Measurements from ENCODE around the gene PLEKHA6.

The PLEKHA6 gene

DNA sequence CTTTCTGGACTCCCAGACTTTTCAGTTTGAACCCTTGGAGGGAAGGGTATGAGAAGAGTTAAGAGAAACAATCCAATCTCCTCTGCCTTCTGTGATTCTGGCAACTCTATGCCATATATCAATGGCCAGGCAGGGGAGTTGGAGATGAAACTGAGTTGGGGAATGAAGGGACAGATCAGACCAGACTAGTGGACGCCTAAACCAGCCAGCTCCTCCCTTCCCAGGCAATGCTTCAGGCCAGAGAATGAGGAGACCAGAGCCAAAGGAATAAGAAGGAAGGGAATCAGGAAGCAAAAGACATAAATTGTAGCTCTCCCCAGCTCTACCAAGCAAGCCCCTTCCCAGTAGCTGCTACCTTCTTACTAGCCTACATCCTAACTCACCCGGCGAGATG lies 22.7 kb downstream of the PLEKHA6 start:
- H3K9ac ChIP-seq (ENCODE audit: low read length), result no peak overlapping the region
- no peaks in the 10 kb centered on the region for H3K36me3 ChIP-seq (replicated peaks; ENCODE audit: insufficient read depth, low read length)
- H3K4me3 ChIP-seq (ENCODE audit: low read length), result no peak overlapping the region
- H2AFZ ChIP-seq (ENCODE audit: low read length), result no peak overlapping the region
- H3K4me2 ChIP-seq (ENCODE audit: low read depth, low read length), result no peak overlapping the region
- no peaks in the 10 kb centered on the region for H3K9me2 ChIP-seq (replicated peaks; ENCODE audit: insufficient read depth, low read length)
- no peaks in the 10 kb centered on the region for H3K27me3 ChIP-seq (replicated peaks; ENCODE audit: insufficient read depth, low read length)
- no peaks in the 10 kb centered on the region for H3K4me1 ChIP-seq (ENCODE audit: low read length)
- no peaks in the 10 kb centered on the region for H3K9me3 ChIP-seq (replicated peaks; ENCODE audit: insufficient read depth, low read length)
- H3F3A ChIP-seq (ENCODE audit: insufficient read depth, low read length), result no peaks in the 10 kb centered on the region
- no peak overlapping the region for H3K27ac ChIP-seq (ENCODE audit: low read length)
- no peak for DNase-seq
- TF ChIP-seq, protein P1, sequence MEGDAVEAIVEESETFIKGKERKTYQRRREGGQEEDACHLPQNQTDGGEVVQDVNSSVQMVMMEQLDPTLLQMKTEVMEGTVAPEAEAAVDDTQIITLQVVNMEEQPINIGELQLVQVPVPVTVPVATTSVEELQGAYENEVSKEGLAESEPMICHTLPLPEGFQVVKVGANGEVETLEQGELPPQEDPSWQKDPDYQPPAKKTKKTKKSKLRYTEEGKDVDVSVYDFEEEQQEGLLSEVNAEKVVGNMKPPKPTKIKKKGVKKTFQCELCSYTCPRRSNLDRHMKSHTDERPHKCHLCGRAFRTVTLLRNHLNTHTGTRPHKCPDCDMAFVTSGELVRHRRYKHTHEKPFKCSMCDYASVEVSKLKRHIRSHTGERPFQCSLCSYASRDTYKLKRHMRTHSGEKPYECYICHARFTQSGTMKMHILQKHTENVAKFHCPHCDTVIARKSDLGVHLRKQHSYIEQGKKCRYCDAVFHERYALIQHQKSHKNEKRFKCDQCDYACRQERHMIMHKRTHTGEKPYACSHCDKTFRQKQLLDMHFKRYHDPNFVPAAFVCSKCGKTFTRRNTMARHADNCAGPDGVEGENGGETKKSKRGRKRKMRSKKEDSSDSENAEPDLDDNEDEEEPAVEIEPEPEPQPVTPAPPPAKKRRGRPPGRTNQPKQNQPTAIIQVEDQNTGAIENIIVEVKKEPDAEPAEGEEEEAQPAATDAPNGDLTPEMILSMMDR (IDR thresholded peaks at IDR 0.05; ENCODE audit: low read length), result no peak
- TF ChIP-seq EZH2 (optimal IDR thresholded peaks at IDR 0.05; ENCODE audit: low read depth, low read length) (no peak), EZH2phosphoT487 (IDR thresholded peaks at IDR 0.05; ENCODE audit: low read length) (no peak)
- no peaks in the 10 kb centered on the region for H3K79me2 ChIP-seq (ENCODE audit: low read length)
- no peaks in the 10 kb centered on the region for H4K20me1 ChIP-seq (ENCODE audit: insufficient read depth, low read length)

DNA sequence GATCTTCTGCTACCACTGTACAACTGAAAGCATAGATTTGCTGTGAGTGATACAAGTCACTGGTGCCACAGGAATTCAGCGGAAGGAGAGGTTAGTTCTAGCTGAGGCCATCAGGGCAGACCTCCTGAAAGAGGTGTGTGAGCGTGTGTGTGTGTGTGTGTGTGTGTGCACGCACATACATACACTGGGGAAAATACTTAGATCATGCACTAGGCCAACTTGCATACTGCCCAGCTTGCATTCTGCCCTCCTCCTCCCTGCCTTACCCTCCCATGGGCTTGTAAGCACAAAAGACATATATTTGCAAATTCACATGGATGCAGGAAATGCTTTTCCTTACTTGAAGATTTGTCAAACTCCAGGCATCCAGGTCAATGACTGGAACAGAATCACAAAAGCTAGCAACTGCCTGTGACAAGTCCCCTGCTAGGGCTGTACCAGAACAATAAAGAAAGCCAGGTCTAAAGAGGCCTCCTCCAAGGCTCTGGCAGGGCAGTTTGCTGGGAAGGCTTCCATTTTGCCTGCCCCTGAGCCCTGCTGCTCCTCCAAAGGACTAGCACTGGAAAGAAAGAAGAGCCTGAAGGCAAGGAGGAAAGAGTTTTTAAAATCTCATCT lies 23.2 kb downstream of the PLEKHA6 start:
- Histone ChIP-seq H3K9ac (ENCODE audit: low read length) (no peak overlapping the region), H3K4me2 (ENCODE audit: low read depth, low read length) (no peak overlapping the region), H3K9me2 (replicated peaks; ENCODE audit: insufficient read depth, low read length) (no peaks in the 10 kb centered on the region), H4K20me1 (ENCODE audit: insufficient read depth, low read length) (no peaks in the 10 kb centered on the region), H3K4me1 (ENCODE audit: low read length) (no peaks in the 10 kb centered on the region), H3K27ac (ENCODE audit: low read length) (no peak overlapping the region), H2AFZ (ENCODE audit: low read length) (no peak overlapping the region), H3K79me2 (ENCODE audit: low read length) (no peaks in the 10 kb centered on the region), H3K4me3 (ENCODE audit: low read length) (no peak overlapping the region), H3K27me3 (replicated peaks; ENCODE audit: insufficient read depth, low read length) (no peaks in the 10 kb centered on the region), H3K36me3 (replicated peaks; ENCODE audit: insufficient read depth, low read length) (no peaks in the 10 kb centered on the region), H3F3A (ENCODE audit: insufficient read depth, low read length) (no peaks in the 10 kb centered on the region), H3K9me3 (replicated peaks; ENCODE audit: insufficient read depth, low read length) (no peaks in the 10 kb centered on the region)
- TF ChIP-seq EZH2 (optimal IDR thresholded peaks at IDR 0.05; ENCODE audit: low read depth, low read length) (no peak), EZH2phosphoT487 (IDR thresholded peaks at IDR 0.05; ENCODE audit: low read length) (no peak)
- TF ChIP-seq, protein P1 (IDR thresholded peaks at IDR 0.05; ENCODE audit: low read length), result no peak
- no peak for DNase-seq

DNA sequence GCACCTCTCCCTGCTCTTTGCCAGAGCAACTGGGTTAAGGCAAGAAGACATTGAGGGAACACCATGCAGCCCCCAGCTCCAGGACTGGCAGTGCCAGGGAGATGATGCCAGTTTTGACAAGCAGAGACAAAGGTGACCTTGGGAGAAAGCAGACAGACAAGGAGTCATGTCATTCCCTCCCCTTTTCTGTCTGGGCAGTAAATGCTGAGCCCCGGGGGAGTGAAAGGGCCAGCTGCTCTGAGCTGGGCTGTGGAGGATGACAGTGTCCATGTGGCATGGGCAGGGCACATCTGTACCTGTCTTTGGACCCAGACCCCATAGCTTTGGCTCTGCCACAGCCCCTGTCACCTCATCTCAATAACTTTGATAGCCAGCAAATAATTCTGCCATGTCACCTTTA lies 24.2 kb downstream of the PLEKHA6 start:
- Histone ChIP-seq H3K9me3 (replicated peaks; ENCODE audit: insufficient read depth, low read length) (no peaks in the 10 kb centered on the region), H3F3A (ENCODE audit: insufficient read depth, low read length) (no peaks in the 10 kb centered on the region), H2AFZ (ENCODE audit: low read length) (no peak overlapping the region), H3K9me2 (replicated peaks; ENCODE audit: insufficient read depth, low read length) (no peaks in the 10 kb centered on the region), H3K9ac (ENCODE audit: low read length) (no peak overlapping the region), H3K4me2 (ENCODE audit: low read depth, low read length) (no peak overlapping the region), H3K4me1 (ENCODE audit: low read length) (no peaks in the 10 kb centered on the region), H4K20me1 (ENCODE audit: insufficient read depth, low read length) (no peaks in the 10 kb centered on the region), H3K27ac (ENCODE audit: low read length) (no peak overlapping the region), H3K79me2 (ENCODE audit: low read length) (no peaks in the 10 kb centered on the region), H3K4me3 (ENCODE audit: low read length) (no peak overlapping the region), H3K27me3 (replicated peaks; ENCODE audit: insufficient read depth, low read length) (no peaks in the 10 kb centered on the region), H3K36me3 (replicated peaks; ENCODE audit: insufficient read depth, low read length) (no peaks in the 10 kb centered on the region)
- TF ChIP-seq EZH2 (optimal IDR thresholded peaks at IDR 0.05; ENCODE audit: low read depth, low read length), result no peak
- TF ChIP-seq EZH2phosphoT487 (IDR thresholded peaks at IDR 0.05; ENCODE audit: low read length), result no peak
- TF ChIP-seq, protein P1 (IDR thresholded peaks at IDR 0.05; ENCODE audit: low read length), result no peak
- no peak for DNase-seq

Measured in MM.1S (cell line).